ENCODE measurements around the gene STK24.
"Not testable (repeated sequence)": the region's sequence is repeated elsewhere in the genome, so short reads cannot be mapped to it uniquely, and the experiment has no call there.

Gene STK24

DNA sequence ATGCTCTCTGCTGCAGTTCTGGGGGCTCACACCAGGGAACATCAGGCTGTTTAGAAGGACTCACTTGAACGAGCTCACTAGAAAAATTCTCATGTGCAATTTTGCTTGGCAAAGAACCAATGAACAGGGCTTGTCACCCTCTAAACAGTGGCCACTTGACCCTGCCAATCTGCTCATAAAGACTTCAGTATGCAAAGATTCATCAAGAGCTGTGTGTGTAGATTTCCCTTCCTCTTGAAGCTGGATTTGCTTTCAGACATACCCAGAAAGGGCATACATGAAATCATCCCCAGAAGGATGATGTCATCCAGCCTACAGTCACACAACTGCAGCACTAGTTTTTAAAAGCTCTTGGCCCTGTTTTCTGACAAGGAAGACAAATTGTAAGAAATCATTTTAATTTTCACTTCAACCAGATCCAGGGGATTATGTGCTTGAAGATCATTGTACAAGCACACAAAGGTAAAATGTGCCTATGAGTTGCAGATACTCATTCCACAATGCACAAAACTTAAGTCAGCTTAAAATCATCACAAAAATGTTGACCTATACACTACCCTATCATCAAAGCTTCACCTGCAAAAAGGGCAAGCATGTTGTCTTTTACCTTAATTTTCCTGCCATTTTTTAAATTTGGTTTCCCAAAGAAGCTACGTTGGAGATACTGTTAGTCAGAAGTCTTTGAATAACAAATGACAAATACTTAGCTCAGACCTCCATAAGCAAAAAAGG lies 5.2 kb upstream of the STK24 start:
- no peak for DNase-seq

- no peak for DNase-seq
Observed at GRCh38 chr13:98581381-98581780, 4.5 kb upstream of the STK24 start.

- no peak for DNase-seq
Observed at GRCh38 chr13:98580420-98580819, 3.5 kb upstream of the STK24 start.

GRCh38 chr13:98577836-98578285 lies 954 bp upstream of the STK24 start:
- no peak for DNase-seq

- DNase-seq: peak in 2 of 4 experiments; percentile 31 to 45
Observed at GRCh38 chr13:98576200-98576945, 534 bp downstream of the STK24 start.

GRCh38 chr13:98575904-98576199 lies 1.1 kb downstream of the STK24 start:
- DNase-seq: no peak

DNA sequence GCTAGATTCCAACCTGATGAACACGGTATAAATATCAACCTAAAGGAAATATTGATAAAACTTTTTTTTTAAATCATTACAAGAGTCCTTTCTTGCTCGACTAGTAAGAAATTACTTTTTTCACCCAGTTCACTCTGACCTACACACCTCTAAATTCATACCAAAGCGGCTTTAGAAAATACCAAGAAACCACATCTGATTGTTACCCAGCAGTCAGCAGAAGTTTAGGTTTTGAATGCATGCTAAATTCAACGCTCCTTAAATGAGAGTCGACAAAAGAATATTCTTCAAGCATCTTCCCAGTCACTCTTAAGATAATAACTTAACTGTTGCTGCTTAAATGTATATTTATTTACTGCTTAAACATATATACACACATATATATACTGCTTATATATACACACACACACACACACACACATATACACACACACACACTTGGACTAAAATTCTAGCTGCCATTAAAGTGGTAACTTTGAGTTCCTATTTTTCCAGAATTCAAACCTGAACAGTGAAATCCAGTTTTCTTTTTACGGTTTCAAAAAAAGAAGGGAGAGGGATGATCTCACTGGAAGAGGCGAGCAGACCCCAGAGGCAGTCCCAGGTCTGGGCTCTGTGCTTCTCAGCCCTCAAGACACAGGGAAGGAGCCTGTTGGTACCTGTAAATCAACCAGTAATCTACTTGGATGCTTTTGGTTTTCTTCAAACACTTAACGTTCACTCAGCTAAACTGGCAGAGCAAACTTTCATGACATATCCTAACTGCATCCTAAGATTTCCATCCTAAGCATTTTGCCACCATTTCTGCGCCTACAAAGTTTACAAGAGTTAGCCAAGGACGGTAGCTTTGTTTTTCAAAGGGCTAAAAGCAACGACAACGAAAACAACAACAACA lies 1.7 kb downstream of the STK24 start:
- no peak for DNase-seq

DNA sequence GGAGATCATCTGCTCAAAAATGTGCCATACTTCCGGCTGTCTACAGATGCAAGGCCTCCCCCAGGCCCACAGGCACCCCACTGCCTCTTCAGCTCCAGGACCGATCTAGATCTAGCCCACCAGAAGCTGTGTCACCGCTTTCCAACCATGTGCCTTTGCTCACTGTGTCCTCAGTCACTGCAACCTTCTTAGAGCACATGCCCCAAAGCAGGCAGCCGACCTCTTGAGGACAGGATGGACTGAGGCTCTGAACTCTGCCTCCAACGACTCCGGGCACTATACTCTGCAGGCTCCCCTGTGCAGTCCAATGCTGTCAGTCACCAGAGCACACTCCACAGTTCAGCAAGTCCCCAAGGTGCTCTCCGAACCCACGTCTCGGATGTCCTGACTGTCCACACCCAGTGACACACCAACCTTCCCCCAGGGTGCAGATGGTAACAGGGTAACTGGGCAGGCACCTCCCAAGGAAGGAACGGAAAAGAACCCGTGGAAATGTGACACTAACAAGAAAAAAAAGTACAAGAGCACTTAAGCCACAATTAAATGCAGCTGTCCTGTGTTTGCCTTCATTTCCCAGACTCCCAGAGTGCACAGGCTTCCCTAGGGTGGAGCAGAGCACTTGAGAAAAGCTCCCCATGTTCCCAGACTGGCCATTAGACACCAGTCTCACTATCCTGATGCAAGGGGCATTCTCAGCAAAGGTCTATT lies 4.8 kb downstream of the STK24 start:
- no peak for DNase-seq

DNA sequence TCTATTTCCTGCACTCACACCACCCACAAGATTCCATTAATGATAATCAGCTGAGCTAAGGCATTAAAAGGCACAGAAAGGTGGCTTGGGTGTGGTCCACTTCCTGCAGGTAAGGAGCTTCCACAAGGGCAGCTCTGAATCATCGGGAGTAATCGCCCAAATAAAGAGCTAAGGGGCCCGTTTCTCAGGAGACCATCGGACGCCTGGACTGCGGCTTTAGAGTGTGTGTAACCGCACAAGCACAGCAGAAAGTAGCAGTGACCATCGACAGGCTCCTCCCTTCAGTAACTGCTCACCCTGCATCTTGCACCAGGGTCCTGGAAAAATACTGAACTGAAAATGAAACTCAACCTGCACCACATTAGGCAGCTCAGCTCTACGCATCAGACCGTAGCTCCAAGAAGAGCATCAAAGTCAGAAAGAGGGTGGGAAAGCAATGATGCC lies 6.0 kb downstream of the STK24 start:
- no peak for DNase-seq

GRCh38 chr13:98569494-98570367 lies 7.2 kb downstream of the STK24 start:
- DNase-seq: not testable (repeated sequence)

DNA sequence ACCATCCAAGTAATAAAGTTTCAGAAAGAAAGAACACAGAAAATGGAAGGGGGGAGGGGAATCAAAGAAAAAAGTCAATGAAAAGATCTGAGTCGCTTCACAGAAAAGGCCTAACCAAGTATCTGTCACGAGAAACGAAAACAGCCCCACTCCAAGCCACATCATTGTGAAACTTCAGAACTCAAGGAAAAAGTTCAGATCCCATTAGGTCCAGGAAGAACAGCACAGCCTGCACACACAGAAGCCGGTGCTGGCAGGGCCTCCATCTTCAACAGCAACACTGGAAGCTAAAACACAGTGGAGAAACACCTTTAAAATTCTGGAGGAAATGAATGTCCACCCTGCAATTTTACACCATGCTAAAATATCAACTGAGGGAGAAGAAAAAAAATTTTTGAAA lies 8.0 kb downstream of the STK24 start:
- DNase-seq: no peak

GRCh38 chr13:98567140-98567539 lies 9.8 kb downstream of the STK24 start:
- DNase-seq: no peak

GRCh38 chr13:98565726-98566565 lies 11.0 kb downstream of the STK24 start:
- no peak for DNase-seq

GRCh38 chr13:98564204-98564603 lies 12.7 kb downstream of the STK24 start:
- no peak for DNase-seq

DNA sequence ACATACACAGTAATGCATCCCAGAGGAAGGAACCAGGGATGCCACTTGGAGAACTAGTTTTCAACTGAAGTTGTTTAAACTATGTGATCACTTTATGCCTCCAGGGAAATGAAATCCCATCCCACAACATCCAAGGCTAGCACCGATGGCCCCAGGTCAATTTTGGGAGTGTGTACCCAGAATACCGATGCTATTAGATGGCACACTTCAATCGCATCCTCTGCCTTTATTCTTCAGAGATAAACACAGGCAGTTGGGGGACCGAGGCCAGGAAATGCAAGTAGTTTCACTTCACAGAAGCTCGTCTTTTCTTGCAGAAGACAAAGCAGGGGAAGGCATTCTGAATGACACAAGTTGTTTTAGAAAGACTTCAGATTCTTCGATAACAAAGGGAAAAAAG lies 13.8 kb downstream of the STK24 start:
- DNase-seq: peak in 1 of 4 experiments; percentile 10

DNA sequence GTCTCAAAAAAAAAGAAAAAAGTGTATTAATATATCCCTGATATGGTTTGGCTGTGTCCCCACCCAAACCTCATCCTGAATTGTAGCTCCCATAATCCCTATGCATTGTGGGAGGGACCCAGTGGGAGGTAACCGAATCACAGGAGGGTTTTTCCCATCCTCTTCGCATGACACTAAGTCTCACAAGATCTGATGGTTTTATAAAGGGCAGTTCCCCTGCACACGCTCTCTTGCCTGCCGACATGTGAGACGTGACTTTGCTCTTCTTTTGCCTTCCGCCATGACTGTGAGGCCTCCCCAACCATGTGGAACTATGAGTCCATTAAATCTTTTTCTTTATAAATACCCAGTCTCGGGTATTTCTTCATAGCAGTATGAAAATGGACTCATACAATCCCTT lies 17.7 kb downstream of the STK24 start:
- no peak for DNase-seq

GRCh38 chr13:98557937-98558792 lies 18.7 kb downstream of the STK24 start:
- DNase-seq: no peak

GRCh38 chr13:98556968-98557631 lies 19.8 kb downstream of the STK24 start:
- DNase-seq: no peak

DNA sequence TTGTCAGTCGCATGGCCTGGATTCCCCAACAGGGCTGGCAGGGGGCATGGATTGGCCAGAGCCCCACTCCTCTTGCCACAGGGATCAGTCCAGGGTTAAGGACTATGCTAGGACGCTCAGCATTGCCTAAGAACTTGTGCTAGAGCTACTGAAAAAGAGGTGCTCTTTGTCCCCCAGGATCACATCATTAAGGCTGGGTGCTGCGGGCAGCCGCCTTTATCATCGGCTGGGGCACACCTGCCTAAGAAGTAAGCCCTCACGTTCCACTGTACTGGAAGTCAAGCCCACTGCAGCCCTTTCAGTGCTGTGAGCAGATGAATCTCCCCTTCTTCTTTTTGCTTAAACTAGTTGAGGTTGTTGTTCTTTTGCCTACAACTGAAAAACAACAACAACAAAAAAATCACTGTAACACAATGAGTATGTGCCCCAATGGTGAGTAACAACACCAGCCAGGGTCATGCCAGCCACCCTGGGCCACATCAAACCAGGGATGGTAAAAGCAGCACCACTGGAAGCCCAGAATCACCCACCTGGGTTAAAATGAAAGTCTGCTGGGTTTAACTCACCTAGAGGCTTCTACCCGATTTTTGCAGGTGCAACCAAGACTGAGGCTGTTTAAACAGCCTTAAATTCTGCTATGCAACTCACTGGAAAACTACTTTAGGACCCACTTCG lies 20.6 kb downstream of the STK24 start:
- no peak for DNase-seq
